ENCODE results near the gene MAP4K3.
"Not testable (repeated sequence)": the region's sequence is repeated elsewhere in the genome, so short reads cannot be mapped to it uniquely, and the experiment has no call there.

MAP4K3 gene

DNA sequence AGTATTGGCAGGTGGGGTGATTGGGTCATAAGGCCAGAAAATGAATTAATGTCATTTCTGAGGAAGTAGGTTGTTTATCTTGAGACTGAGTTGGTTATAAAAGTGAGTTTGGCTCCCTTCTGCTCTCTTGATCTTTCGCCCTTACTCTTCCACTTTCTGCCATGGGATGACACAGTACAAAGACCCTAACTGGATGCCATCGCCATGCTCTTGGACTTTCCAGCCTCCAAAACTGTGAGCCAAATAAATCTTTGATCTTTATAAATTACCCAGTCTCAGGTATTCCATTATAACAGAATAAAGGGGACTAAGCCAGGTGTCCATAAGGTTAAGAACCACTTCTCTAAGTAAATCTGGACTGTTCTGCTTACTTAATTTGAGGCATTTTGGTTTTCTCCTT is 44.4 kb downstream of the MAP4K3 start:
- H3K4me1 ChIP-seq (ENCODE audit: insufficient read depth, insufficient read length), result no peaks in the 10 kb centered on the region
- H3K9me3 ChIP-seq (ENCODE audit: insufficient read depth, low read length), result no peaks in the 10 kb centered on the region
- no peaks in the 10 kb centered on the region for H3K27me3 ChIP-seq (ENCODE audit: insufficient read depth, insufficient read length)
- no peak for DNase-seq (ENCODE audit: low read depth, low spot score)
- H3K4me3 ChIP-seq (ENCODE audit: insufficient read length, low read depth), result no peak overlapping the region
- TF ChIP-seq YY1 (IDR thresholded peaks at IDR 0.05; ENCODE audit: insufficient read depth, insufficient read length) (no peak), ZNF274 (IDR thresholded peaks at IDR 0.05; ENCODE audit: low read depth, low read length) (no peak), SUZ12 (IDR thresholded peaks at IDR 0.05; ENCODE audit: extremely low read depth, insufficient read depth, insufficient read length) (no peak)
- no peak overlapping the region for H3K9ac ChIP-seq (ENCODE audit: insufficient read length, low read depth)
- no peaks in the 10 kb centered on the region for H3K36me3 ChIP-seq (ENCODE audit: insufficient read depth, insufficient read length, low read length)

DNA sequence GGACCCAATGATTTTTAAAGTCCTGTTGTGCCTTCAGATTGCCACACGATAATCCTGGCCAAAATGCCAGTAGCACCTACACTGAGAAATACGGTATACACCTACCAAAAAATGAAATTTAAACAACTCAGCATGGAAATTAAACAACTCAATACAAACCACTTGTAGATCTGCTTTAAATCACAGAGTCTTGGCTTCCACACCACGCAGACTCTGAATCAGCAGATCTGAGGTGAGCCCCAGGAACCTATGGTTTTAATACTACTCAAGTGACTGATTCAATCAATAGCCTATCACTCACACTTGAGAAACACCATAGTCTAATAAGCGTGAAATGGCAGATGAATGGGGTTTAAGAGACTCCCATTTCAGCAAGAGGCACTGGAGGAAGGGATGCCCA is 46.9 kb downstream of the MAP4K3 start:
- TF ChIP-seq ZNF274 (IDR thresholded peaks at IDR 0.05; ENCODE audit: low read depth, low read length) (no peak), SUZ12 (IDR thresholded peaks at IDR 0.05; ENCODE audit: extremely low read depth, insufficient read depth, insufficient read length) (no peak), YY1 (IDR thresholded peaks at IDR 0.05; ENCODE audit: insufficient read depth, insufficient read length) (no peak)
- no peak overlapping the region for H3K9ac ChIP-seq (ENCODE audit: insufficient read length, low read depth)

DNA sequence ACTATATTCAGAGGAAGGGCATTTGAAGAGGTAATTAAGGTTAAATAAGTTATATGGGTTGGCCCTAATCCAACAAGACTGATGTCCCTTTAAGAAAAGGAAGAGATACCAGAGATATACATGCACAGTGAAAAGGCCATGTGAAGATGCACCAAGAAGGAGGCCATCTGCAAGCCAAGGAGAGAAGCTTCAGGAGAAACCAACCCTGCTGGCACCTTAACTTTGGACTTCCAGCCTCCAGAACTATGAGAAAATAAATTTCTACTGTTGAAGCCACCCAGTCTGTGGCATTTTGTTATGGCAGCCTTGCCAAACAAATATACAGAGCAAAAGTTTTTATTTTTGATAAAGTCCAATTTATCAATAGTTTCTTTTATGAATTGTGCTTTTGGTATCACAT is 51.0 kb downstream of the MAP4K3 start:
- TF ChIP-seq ZNF274 (IDR thresholded peaks at IDR 0.05; ENCODE audit: low read depth, low read length), result no peak
- TF ChIP-seq YY1 (IDR thresholded peaks at IDR 0.05; ENCODE audit: insufficient read depth, insufficient read length), result no peak
- Histone ChIP-seq H3K36me3 (ENCODE audit: insufficient read depth, insufficient read length, low read length) (no peaks in the 10 kb centered on the region), H3K4me1 (ENCODE audit: insufficient read depth, insufficient read length) (no peaks in the 10 kb centered on the region), H3K27me3 (ENCODE audit: insufficient read depth, insufficient read length) (no peaks in the 10 kb centered on the region), H3K9ac (ENCODE audit: insufficient read length, low read depth) (no peak overlapping the region), H3K9me3 (ENCODE audit: insufficient read depth, low read length) (no peaks in the 10 kb centered on the region), H3K4me3 (ENCODE audit: insufficient read length, low read depth) (no peak overlapping the region)
- no peak for DNase-seq (ENCODE audit: low read depth, low spot score)

More for the DNA sequence above, 46.9 kb downstream of the MAP4K3 start:
- Histone ChIP-seq H3K36me3 (ENCODE audit: insufficient read depth, insufficient read length, low read length) (no peaks in the 10 kb centered on the region), H3K4me1 (ENCODE audit: insufficient read depth, insufficient read length) (no peaks in the 10 kb centered on the region), H3K27me3 (ENCODE audit: insufficient read depth, insufficient read length) (no peaks in the 10 kb centered on the region), H3K4me3 (ENCODE audit: insufficient read length, low read depth) (no peak overlapping the region), H3K9me3 (ENCODE audit: insufficient read depth, low read length) (no peaks in the 10 kb centered on the region)
- no peak for DNase-seq (ENCODE audit: low read depth, low spot score)

DNA sequence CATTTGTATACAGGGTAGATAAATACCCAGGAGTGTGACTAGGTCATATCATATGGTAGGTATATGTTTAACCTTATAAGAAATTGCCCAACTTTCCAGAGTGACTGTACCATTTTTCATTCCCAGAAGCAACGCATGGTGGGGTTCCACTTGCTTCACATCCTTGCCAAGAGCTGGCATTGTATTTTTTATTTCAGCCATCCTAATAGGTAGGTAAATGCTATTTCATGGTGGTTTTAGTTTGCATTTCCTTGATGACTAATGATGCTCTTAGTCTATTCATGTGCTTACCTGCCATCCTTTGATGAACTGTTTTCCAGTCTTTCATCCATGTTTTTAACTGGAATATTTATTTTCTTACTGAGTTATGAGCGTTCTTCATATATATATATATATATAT is 51.9 kb downstream of the MAP4K3 start:
- no peaks in the 10 kb centered on the region for H3K9me3 ChIP-seq (ENCODE audit: insufficient read depth, low read length)
- H3K4me3 ChIP-seq (ENCODE audit: insufficient read length, low read depth), result no peak overlapping the region
- no peaks in the 10 kb centered on the region for H3K27me3 ChIP-seq (ENCODE audit: insufficient read depth, insufficient read length)
- H3K9ac ChIP-seq (ENCODE audit: insufficient read length, low read depth), result no peak overlapping the region
- TF ChIP-seq SUZ12 (IDR thresholded peaks at IDR 0.05; ENCODE audit: extremely low read depth, insufficient read depth, insufficient read length), result no peak
- TF ChIP-seq ZNF274 (IDR thresholded peaks at IDR 0.05; ENCODE audit: low read depth, low read length), result no peak
- no peak for TF ChIP-seq YY1 (IDR thresholded peaks at IDR 0.05; ENCODE audit: insufficient read depth, insufficient read length)
- no peaks in the 10 kb centered on the region for H3K4me1 ChIP-seq (ENCODE audit: insufficient read depth, insufficient read length)
- DNase-seq (ENCODE audit: low read depth, low spot score), result no peak
- no peaks in the 10 kb centered on the region for H3K36me3 ChIP-seq (ENCODE audit: insufficient read depth, insufficient read length, low read length)

DNA sequence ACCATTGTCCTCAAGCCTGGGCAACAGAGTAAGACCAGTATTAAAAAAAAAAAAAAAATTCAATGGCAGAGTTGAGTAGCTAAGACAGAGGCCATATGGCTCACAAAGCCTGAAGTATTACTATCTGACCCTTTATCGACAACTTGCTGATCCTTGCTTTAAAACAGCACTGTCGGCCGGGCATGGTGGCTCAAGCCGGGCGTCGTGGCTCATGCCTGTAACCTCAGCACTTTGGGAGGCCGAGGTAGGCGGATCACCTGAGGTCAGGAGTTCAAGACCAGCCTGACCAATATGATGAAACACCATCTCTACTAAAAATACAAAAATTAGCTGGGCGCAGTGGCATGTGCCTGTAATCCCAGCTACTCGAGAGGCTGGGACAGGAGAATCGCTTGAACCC is 53.0 kb downstream of the MAP4K3 start:
- H3K27me3 ChIP-seq (ENCODE audit: insufficient read depth, insufficient read length); H3K4me3 ChIP-seq (ENCODE audit: insufficient read length, low read depth); H3K9ac ChIP-seq (ENCODE audit: insufficient read length, low read depth); H3K4me1 ChIP-seq (ENCODE audit: insufficient read depth, insufficient read length); DNase-seq (ENCODE audit: low read depth, low spot score); H3K36me3 ChIP-seq (ENCODE audit: insufficient read depth, insufficient read length, low read length); H3K9me3 ChIP-seq (ENCODE audit: insufficient read depth, low read length): not testable (repeated sequence)

DNA sequence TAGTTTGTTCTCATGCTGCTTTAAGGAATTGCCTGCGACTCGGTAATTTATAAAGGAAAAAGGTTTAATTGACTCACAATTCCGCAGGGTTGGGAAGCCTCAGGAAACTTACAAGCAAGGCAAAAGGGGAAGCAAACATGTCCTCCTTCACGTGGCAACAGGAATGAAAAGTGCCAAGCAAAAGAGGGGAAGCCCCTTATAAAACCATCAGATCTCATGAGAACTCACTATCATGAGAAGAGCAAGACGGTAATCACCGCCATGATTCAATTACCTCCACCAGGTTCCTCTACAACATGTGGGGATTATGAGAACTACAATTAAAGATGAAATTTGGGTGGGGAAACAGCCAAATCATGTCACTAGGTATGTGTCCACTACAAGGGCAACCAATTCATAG is 53.9 kb downstream of the MAP4K3 start:
- H3K9ac ChIP-seq (ENCODE audit: insufficient read length, low read depth), result no peak overlapping the region
- no peaks in the 10 kb centered on the region for H3K36me3 ChIP-seq (ENCODE audit: insufficient read depth, insufficient read length, low read length)
- no peaks in the 10 kb centered on the region for H3K4me1 ChIP-seq (ENCODE audit: insufficient read depth, insufficient read length)
- TF ChIP-seq YY1 (IDR thresholded peaks at IDR 0.05; ENCODE audit: insufficient read depth, insufficient read length) (no peak), ZNF274 (IDR thresholded peaks at IDR 0.05; ENCODE audit: low read depth, low read length) (no peak), SUZ12 (IDR thresholded peaks at IDR 0.05; ENCODE audit: extremely low read depth, insufficient read depth, insufficient read length) (no peak)
- DNase-seq (ENCODE audit: low read depth, low spot score), result no peak
- H3K4me3 ChIP-seq (ENCODE audit: insufficient read length, low read depth), result no peak overlapping the region
- no peaks in the 10 kb centered on the region for H3K27me3 ChIP-seq (ENCODE audit: insufficient read depth, insufficient read length)
- H3K9me3 ChIP-seq (ENCODE audit: insufficient read depth, low read length), result no peaks in the 10 kb centered on the region

DNA sequence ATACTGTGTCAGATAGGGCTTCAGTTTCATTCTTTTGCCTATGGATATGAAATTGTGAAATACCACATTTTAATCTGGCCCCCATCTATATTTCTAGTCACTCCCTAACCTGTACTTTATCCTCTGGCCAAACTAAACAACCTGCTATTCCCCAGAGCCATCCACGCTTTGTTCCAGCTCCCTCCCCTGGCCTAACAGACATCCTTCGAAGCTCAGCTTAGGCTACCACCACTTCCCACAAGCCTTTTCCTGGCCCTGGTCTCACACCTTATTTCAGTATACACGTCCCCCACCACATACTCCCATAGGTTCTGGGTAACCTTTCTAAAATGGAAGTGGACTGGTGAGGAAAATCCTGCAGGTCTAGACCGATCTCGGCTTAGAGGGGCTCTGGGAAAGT is 55.4 kb downstream of the MAP4K3 start:
- H3K36me3 ChIP-seq (ENCODE audit: insufficient read depth, insufficient read length, low read length), result no peaks in the 10 kb centered on the region

DNA sequence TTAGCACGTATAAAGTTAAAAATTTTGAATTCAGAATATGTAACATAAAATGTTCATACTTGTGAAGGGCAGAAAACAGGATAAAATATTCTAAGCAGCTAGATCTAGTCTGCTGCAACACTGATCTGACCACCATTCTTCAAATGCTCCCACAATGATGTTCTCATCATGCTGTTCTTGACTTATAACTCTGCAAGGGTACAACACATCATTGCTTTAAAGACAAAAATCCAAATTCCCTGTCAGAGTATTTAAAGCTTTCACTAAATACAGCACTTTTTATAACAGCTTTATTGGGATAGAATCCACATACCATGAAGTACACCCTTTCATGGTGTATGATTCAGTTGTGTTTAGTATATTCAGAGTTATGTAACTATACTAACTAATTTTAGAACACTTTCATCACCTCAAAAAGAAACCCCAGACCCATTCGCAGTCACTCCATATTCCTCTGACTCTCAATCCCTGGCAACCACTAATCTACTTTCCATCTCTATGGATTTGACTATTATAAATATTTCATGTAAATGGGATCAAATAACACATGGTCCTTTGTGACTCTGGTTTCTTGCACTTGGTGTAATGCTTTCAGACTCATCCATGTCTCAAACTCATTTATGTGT is 56.4 kb downstream of the MAP4K3 start:
- Histone ChIP-seq H3K4me1 (ENCODE audit: insufficient read depth, insufficient read length) (no peaks in the 10 kb centered on the region), H3K9ac (ENCODE audit: insufficient read length, low read depth) (no peak overlapping the region), H3K36me3 (ENCODE audit: insufficient read depth, insufficient read length, low read length) (peaks cover 7% of the 10 kb centered on the region), H3K27me3 (ENCODE audit: insufficient read depth, insufficient read length) (no peaks in the 10 kb centered on the region), H3K4me3 (ENCODE audit: insufficient read length, low read depth) (no peak overlapping the region), H3K9me3 (ENCODE audit: insufficient read depth, low read length) (peaks cover 5% of the 10 kb centered on the region; the same call in 1 of the 2 replicates)
- TF ChIP-seq ZNF274 (IDR thresholded peaks at IDR 0.05; ENCODE audit: low read depth, low read length) (no peak), YY1 (IDR thresholded peaks at IDR 0.05; ENCODE audit: insufficient read depth, insufficient read length) (no peak), SUZ12 (IDR thresholded peaks at IDR 0.05; ENCODE audit: extremely low read depth, insufficient read depth, insufficient read length) (no peak)
- no peak for DNase-seq (ENCODE audit: low read depth, low spot score)

More for the DNA sequence above, 55.4 kb downstream of the MAP4K3 start:
- no peaks in the 10 kb centered on the region for H3K27me3 ChIP-seq (ENCODE audit: insufficient read depth, insufficient read length)
- H3K9ac ChIP-seq (ENCODE audit: insufficient read length, low read depth), result no peak overlapping the region
- H3K9me3 ChIP-seq (ENCODE audit: insufficient read depth, low read length), result no peaks in the 10 kb centered on the region
- TF ChIP-seq YY1 (IDR thresholded peaks at IDR 0.05; ENCODE audit: insufficient read depth, insufficient read length), result no peak
- no peak for TF ChIP-seq SUZ12 (IDR thresholded peaks at IDR 0.05; ENCODE audit: extremely low read depth, insufficient read depth, insufficient read length)
- no peak for TF ChIP-seq ZNF274 (IDR thresholded peaks at IDR 0.05; ENCODE audit: low read depth, low read length)
- no peak overlapping the region for H3K4me3 ChIP-seq (ENCODE audit: insufficient read length, low read depth)
- no peaks in the 10 kb centered on the region for H3K4me1 ChIP-seq (ENCODE audit: insufficient read depth, insufficient read length)
- no peak for DNase-seq (ENCODE audit: low read depth, low spot score)

Data from NT2/D1 (cell line).